ENCODE data around the gene HS2ST1. TPM values are rescaled to one million over a fixed set of nuclear protein-coding genes. Genes with fewer than 3 reads are reported as not detected.
"Not testable (repeated sequence)": the region's sequence is repeated elsewhere in the genome, so short reads cannot be mapped to it uniquely, and the experiment has no call there.

The HS2ST1 gene
- total RNA-seq, 6 experiments from 2014 or later = 9.9 to 17.2 (median 13.7) TPM

DNA sequence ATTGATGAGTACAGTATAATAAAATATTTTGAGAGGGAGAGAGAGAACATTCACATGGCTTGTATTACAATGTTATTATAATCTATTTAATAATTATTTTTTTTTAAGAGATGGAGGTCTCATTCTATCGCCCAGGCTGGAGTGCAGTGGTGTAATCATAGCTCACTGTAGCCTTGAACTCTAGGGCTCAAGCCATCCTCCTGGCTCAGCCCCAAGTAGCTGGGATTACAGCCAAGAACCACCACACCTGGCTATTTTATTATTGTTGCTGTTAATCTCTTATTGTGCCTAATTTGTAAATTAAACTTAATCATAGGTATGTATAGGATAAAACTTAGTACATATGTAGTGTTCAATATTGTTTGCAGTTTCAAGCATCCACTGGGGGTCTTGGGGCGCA lies 57.8 kb downstream of the HS2ST1 start:
- Histone ChIP-seq H3K36me3 (no peaks in the 10 kb centered on the region), H3K27ac (no peak overlapping the region), H3K27me3 (no peaks in the 10 kb centered on the region), H3K4me1 (peaks cover 0 to 3% (median 0%) of the 10 kb centered on the region in 4 donors), H3K9me3 (no peaks in the 10 kb centered on the region), H3K4me3 (no peak overlapping the region)
- WGBS (ENCODE audit: insufficient coverage, low coverage, low lambda C conversion rate, missing lambda C conversion rate) = 56% methylated on average over 2 of the region's 2 CpGs
- TF ChIP-seq POLR2A (IDR thresholded peaks at IDR 0.05) = no peak
- TF ChIP-seq, protein P1, sequence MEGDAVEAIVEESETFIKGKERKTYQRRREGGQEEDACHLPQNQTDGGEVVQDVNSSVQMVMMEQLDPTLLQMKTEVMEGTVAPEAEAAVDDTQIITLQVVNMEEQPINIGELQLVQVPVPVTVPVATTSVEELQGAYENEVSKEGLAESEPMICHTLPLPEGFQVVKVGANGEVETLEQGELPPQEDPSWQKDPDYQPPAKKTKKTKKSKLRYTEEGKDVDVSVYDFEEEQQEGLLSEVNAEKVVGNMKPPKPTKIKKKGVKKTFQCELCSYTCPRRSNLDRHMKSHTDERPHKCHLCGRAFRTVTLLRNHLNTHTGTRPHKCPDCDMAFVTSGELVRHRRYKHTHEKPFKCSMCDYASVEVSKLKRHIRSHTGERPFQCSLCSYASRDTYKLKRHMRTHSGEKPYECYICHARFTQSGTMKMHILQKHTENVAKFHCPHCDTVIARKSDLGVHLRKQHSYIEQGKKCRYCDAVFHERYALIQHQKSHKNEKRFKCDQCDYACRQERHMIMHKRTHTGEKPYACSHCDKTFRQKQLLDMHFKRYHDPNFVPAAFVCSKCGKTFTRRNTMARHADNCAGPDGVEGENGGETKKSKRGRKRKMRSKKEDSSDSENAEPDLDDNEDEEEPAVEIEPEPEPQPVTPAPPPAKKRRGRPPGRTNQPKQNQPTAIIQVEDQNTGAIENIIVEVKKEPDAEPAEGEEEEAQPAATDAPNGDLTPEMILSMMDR (IDR thresholded peaks at IDR 0.05) = no peak
- peak; percentile 39 to 82 (median 75) for ATAC-seq
- peak; percentile 66 to 72 (median 67) for DNase-seq
- intact Hi-C loops (cut with DNase I) = no loop called here

DNA sequence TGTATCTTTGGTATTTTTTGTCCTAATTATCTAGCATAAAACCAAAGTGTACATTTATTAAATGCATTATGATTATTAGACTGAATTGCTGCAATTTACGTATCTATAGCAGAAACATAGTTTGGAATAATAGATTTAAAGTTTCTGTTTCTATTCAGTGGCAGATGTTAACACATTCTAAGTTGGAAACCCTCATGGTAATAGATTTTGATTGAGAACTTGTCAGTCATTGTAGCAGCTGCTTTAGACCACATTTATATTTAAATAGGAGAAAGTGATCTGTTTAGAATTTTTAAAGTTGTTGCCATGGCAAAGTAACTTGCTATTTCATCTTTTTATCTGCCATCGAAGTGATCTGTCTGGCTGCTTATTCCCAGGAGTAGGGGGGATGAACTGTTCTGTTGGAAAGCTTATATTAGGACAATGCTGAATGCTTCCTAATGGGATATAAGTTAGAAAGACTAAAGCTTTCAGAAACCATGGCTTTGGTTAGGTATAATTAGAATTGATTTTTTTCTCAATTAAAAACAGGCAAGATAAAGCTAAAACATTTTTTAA lies 61.6 kb downstream of the HS2ST1 start:
- 57% methylated on average over 2 of the region's 2 CpGs for WGBS (ENCODE audit: insufficient coverage, low coverage, low lambda C conversion rate, missing lambda C conversion rate)
- intact Hi-C loops (cut with DNase I) = no loop called here
- ATAC-seq (no peak), DNase-seq (no peak)
- H3K4me3 ChIP-seq = no peak overlapping the region
- H3K4me1 ChIP-seq = peaks cover 0 to 3% (median 0%) of the 10 kb centered on the region in 4 donors
- TF ChIP-seq, protein P1 (IDR thresholded peaks at IDR 0.05) = no peak
- no peak for TF ChIP-seq POLR2A (IDR thresholded peaks at IDR 0.05)
- H3K36me3 ChIP-seq = no peaks in the 10 kb centered on the region
- no peaks in the 10 kb centered on the region for H3K9me3 ChIP-seq
- no peak overlapping the region for H3K27ac ChIP-seq
- no peaks in the 10 kb centered on the region for H3K27me3 ChIP-seq

DNA sequence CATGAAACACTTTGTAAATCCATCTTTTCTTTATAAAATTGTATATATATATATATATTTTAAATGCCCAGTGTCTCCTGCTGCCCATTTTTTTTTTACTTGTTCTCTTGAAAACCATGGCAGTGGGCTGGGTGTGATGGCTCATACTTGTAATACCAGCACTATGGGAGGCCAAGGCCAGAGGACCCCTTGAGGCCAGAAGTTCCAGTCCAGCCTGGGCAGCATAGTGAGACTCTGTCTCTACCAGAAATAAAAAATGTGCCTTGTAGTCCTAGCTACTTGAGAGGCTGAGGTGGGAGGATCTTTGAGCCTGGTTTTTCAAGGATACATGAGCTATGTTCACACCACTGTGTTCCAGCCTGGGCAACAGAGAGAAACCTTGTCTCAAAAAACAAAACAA lies 62.2 kb downstream of the HS2ST1 start:
- Histone ChIP-seq H3K4me1 (peaks cover 0 to 3% (median 0%) of the 10 kb centered on the region in 4 donors), H3K27ac (no peak overlapping the region), H3K4me3 (no peak overlapping the region), H3K27me3 (no peaks in the 10 kb centered on the region), H3K36me3 (no peaks in the 10 kb centered on the region), H3K9me3 (no peaks in the 10 kb centered on the region)
- intact Hi-C loops (cut with DNase I) = no loop called here
- DNase-seq (no peak), ATAC-seq (no peak)
- TF ChIP-seq POLR2A (IDR thresholded peaks at IDR 0.05) = no peak
- TF ChIP-seq, protein P1 (IDR thresholded peaks at IDR 0.05) = no peak

DNA sequence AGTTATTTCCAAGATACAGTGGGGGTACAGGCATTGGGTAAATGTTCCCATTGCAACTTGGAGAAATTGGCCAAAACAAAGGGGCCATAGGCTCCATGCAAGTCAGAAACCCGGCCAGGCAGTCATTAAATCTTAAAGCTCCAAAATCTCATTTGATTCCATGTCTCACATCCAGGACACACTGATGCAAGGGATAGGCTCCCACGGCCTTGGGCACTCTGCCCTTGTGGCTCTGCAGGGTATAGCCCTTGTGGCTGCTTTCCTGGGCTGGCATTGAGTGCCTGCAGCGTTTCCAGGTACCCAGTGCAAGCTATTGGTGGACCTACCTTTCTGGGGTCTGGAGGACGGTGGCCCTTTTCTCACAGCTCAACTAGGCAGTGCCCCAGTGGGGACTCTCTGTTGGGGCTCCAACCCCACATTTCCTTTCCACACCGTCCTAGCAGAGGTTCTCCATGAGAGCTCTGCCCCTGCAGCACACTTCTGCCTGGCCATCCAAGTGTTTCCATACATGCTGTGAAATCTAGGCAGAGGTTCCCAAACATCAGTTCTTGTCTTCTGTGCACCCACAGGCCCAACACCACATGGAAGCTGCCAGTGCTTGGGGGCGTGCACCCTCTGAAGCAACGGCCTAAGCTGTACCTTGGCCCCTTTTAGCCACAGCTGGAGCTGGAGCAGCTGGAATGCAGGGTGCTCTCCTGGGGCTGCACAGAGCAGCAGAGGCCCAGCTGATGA lies 67.2 kb downstream of the HS2ST1 start:
- DNase-seq (no peak), ATAC-seq (peak in 1 of 4 donors; percentile 24)
- no peak for TF ChIP-seq POLR2A (IDR thresholded peaks at IDR 0.05)
- TF ChIP-seq, protein P1 (IDR thresholded peaks at IDR 0.05) = no peak
- Histone ChIP-seq H3K36me3 (no peaks in the 10 kb centered on the region), H3K27me3 (no peaks in the 10 kb centered on the region), H3K27ac (no peak overlapping the region), H3K4me1 (no peaks in the 10 kb centered on the region), H3K9me3 (no peaks in the 10 kb centered on the region), H3K4me3 (no peak overlapping the region)
- WGBS (ENCODE audit: insufficient coverage, low coverage, low lambda C conversion rate, missing lambda C conversion rate) = 70% methylated on average over 2 of the region's 7 CpGs
- intact Hi-C loops (cut with DNase I) = no loop called here

DNA sequence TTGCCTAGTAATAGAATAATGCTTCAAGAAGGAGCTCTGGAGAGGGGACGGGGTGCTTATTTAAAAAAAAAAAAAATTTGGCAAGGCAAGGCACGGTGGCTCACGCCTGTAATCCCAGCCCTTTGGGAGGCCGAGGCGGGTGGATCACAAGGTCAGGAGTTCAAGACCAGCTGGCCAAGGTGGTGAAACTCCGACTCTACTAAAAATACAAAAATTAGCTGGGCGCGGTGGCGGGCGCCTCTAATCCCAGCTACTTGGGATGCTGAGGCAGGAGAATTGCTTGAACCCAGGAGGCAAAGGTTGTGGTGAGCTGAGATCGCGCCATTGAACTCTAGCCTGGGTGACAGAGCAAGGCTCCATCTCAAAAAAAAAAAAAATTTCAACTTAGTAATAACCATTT lies 69.2 kb downstream of the HS2ST1 start:
- H3K9me3 ChIP-seq; ATAC-seq; H3K27ac ChIP-seq; H3K4me3 ChIP-seq; H3K4me1 ChIP-seq; intact Hi-C loops (cut with DNase I); DNase-seq; H3K27me3 ChIP-seq; H3K36me3 ChIP-seq: not testable (repeated sequence)
- WGBS (ENCODE audit: insufficient coverage, low coverage, low lambda C conversion rate, missing lambda C conversion rate) = 97% methylated on average over 6 of the region's 12 CpGs
